NCI-H510A (cell line): ENCODE measurements around the gene AKAP5.

Source experiments
- DNase-seq: peaks from one replicate; lab custom pipeline; 2025; lab: John Stamatoyannopoulos, UW

AKAP5 gene

DNA sequence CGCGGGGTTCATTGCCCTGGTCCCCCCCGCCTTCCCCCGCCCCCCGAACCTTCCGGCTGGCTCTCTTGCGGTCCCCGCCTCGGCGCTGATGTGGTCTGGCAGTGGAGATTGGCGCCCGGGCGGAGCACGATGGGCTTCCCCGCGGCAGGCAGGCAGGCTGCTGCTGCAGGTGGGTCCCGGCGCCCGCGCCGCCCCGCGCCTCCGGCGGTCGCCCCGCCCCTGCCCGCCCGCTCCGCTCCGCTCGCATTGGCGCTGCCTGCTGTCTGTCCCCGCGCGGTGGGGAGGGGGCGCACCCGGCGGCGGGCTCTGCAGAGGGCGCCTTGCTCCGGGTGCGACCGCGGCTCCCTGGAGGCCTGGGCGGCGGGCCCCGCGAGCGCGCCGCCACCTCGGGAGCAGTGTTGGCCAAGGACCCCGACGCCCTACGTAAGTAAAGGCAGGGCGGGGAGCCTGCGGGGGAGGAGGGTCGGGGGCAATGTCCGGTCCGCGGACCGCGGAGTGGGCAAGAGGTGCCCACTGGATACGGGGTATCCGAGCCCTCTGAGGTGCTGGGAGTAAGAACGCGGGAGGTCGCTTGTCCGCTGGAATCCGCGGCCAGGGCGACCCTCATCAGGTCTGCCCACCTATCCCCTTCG, at the start of gene AKAP5:
AKAP5 (plus strand) TSS at position 309 of the 632 bp plus-strand sequence. CDS start 2,896 bp downstream, outside the sequence.
- peak; percentile 72 for DNase-seq

DNA sequence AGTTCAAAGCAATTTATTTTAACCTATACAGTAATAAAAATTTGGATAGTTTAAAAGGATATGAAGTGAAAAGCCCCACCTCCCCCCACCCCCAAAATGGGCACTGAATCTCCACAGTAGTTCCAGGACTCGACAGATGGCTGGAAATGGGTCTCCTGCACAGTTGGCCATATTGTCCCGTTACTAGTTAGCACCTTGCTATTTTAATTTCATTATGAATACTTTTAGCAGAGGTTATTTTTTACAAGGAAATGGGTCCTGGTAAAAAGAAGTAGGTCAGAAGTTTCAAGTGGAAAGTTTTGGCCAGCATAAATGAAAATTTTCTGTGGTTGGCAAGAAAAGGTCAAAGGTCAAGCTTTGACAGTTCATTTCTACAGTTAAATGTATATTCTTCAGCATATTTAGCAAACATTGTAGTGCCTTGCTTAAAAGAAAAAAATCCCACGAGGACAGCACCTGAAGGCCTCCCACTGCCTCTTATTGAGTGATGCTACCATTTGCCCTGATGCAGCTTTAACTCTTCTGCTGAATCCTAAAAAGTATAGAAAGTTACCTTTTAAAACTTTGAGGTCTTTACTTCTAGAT, 48.9 kb upstream of the AKAP5 start:
- DNase-seq: no peak

GRCh38 chr14:64417055-64417770, 48.1 kb upstream of the AKAP5 start:
- DNase-seq: no peak

DNA sequence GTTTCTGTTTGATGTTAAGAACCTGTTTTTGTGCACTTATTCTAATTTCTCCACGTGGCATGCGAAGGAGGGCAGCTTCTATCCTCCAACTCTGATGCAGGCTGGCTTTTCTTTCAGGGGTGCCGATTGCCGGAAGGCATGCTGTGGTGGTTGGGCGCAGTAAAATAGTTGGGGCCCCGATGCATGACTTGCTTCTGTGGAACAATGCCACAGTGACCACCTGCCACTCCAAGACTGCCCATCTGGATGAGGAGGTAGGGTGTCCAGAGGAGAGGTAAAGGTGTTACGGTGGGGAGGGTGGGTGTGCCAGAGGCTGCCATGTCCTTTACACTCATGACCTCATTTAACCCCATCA, 47.6 kb upstream of the AKAP5 start:
- no peak for DNase-seq

DNA sequence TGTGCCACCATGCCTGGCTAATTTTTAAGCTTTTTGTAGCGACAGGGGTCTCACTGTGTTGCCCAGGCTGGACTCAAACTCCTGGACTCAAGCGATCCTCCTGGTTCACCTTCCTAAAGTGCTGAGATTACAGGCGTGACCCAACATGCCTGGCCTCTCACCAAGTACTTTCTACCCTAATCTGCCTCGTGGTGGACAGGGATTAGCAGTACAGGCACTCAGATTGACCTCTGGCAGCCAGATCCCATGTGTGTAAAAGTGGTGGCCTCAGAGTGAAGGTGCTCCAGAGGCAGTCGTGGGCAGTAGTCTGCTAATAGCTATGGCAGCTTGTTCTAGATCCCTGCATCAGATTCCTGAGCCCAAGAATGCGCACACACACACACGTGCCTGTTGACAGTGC, 46.3 kb upstream of the AKAP5 start:
- DNase-seq: no peak

DNA sequence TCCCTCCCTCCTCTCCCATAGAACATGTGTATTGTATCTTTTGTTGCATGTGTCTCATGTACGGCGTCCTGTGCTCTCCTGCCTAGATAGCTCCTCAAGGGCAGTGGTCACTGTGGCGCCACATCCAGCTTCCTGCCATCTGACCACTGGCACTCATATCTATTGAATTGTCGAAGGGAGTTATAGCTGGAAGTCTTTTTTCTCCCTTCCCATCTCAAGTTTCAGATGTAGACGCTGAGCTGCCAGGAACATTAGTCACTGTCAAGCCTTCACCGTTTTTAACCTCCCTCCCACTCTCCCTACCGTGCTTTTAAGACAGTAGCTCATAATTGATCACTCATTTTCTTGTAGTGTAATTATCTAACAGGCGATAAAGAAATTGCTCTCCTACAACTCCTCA, 44.1 kb upstream of the AKAP5 start:
- no peak for DNase-seq

GRCh38 chr14:64422005-64422404, 43.3 kb upstream of the AKAP5 start:
- no peak for DNase-seq

DNA sequence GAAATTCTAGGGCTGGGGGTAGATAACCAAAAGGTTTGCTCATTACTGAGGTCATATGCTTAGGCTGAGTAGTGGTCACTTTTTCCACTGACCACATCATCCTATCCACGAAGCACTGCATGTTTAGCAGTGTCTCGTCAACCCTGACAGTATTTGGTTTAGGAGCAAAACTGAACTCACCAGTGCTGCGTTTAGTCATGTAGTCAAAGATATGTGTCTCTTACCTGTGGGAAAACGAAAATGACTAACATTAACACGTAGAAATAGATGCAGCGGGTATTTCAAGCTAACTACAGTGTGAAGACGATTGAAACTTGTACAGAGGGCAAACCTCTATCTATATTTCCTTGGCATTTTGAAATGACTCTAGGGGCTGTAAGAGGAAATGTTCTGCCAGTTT, 42.5 kb upstream of the AKAP5 start:
- no peak for DNase-seq

DNA sequence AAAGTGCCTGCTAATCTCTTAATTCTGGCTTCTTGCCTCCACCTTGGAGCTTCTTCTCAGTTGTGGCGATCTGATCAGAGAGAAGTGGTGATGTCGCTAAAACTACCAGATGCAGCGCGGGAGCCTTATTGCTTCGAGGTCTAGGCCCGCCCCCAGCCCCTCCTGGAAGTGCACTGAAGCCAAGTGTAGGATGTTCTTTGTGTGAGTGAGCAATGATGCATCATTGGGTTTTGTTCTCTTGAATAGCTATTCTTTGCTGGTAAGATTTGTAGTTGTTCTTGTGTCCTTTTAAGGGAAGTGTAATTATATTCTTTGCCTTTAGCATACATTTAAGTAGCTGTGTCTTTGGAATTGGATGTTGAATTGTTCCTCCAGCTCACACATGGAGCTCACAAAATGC, 41.3 kb upstream of the AKAP5 start:
- no peak for DNase-seq

- DNase-seq: no peak
These were observed 30.8 kb upstream of the AKAP5 start for GRCh38 chr14:64434528-64434927.

DNA sequence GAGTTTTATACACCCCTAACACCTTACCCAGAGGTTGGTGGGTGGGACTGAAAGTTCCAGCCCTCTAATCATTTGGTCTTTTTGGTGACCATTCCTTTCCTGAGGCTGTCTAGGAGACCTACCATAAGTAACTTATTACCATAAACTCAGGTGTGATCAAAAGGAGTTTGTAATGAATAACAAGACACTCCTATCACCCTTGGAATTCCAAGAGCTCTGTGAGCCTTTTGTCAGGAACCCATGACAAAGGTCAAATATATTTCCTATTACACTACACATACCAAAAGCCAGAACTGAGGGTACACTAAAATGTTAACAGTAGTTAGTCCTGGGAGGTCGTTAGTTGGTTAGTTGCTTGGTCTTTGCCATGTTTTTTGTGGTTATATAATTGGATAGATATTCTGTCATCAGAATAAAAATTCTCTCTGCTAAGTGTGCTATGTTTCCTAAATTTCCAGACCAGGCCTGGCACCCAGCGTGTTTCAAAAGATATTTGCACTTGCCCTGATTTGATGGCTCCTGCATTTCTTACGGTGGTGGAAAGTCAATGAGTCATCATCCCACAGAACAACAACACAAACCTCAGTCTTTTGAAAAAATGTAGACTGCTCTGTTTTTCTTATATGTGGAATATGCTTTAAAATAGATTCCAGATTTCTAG, 27.0 kb upstream of the AKAP5 start:
- no peak for DNase-seq

- no peak for DNase-seq
These were observed 26.2 kb upstream of the AKAP5 start for GRCh38 chr14:64439141-64439540.

DNA sequence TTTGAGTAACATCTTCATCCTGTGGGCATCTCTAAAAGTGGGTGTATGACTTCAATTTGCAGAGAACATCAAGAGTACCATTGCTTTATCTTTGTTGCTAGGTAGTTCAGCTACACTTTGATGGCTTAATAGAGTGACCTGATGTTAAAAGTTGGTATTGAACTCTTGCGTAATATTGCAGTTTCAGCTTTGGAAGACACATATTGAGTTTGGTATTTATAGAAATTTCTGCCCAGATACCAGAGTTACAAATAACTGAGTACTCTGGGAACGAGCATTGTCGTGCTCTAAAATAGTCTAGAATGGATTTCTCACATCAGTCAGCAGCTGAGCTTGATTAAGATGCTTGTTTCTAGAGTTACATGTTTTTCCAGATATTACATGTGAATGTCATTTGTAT, 24.8 kb upstream of the AKAP5 start:
- DNase-seq: no peak

DNA sequence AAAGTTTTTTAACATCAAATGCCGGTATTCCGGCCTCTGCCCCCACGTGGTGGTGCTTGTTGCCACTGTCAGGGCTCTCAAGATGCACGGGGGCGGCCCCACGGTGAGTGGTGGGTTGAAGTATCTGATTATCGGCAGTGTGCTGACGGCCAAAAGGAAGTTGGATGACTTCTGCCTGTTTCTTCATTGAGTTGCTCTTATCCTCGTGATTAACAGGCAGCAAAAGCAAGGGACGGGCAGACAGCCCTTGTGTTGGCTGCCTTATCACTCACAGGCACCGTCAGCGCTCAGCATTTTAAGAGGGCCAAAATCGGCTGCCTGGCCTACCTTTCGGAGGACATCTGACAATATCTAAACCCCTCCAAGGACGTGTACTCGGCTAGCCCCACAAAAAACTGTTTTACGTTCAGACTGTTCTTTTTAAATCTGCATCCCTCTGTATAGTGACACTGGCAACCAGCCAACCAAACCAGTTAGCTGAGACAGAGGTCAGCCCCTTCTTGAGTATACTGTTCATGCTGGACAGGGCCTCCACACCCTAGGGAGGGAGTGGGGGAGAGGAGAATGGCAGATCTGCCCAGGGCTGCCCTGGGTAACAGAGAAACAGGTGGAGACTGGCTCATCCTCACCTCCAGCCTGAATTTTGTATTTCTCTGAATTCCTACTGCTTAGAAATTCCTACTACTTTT, 22.9 kb upstream of the AKAP5 start:
- no peak for DNase-seq

GRCh38 chr14:64444140-64444539, 21.2 kb upstream of the AKAP5 start:
- no peak for DNase-seq

DNA sequence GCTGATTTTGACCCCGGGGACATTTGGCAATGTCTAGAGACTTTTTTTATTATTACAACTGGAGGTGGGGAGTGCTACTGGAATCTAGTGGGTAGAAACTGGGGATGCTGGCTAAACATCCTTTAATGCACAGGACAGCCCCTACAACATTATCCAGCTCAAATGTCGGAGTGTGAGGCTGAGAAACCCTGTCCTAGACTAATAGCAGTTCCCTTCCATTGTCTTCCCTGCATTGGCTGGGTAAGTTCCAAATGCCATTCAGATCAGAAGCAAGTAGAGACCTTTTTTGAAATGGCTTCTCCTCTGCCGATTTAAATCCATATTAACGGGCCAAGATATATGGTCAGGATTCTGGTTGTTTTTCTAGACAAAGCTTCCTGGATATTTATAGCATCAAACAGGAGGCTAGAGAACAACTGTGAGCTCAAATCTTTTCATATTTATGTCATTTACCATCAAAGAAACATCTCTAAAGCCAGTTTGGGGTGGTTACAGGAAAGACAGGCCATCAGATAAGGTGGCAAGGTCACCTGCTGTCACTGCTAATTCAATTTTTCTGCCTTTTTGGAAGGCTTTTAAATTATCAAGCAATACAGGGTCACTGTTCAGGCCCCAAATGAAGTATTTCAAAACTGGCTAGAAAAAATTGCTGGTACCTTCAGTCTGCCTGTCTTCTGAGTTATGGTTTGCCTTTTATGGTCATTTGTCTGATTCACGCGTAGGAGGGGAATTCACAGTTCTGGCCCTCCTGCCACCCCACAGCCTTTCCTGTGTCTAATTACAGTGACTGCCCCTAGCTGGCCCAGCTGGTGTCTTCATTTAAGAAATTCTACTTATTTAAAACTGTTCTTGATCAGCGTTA, 20.1 kb upstream of the AKAP5 start:
- no peak for DNase-seq

- DNase-seq: no peak
These were observed 17.2 kb upstream of the AKAP5 start for GRCh38 chr14:64447876-64448670.

GRCh38 chr14:64450255-64450654, 15.0 kb upstream of the AKAP5 start:
- DNase-seq: no peak

GRCh38 chr14:64454671-64455070, 10.6 kb upstream of the AKAP5 start:
- no peak for DNase-seq

DNA sequence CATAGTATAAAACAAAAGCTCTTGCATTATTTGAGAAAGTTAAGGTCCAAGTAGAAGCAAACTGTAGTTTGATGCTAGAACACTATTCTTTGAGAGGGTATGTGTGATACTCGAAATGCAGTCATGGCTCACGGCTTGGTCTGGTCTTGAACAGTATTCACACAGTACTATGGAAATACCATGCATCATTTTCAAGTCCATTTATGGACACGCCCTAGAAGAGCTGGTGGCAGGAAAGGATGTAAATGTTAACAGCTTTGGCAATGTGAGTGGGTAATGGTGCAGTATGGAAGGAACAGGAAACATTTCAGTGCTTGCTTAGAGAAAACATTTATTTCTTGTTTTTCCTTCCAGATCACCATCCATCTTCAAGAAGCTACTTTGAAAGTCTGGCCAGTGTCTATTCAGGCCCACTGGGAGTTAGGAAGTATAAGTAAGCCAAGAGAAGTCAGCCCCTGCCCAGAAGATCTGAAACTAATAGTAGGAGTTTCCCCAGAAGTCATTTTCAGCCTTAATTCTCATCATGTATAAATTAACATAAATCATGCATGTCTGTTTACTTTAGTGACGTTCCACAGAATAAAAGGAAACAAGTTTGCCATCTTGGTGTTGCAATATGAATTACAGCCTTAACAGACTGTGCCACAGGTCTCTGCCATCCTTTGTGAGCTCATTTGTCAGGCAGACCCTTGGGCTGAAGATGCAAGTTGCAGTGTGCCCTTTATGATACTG, 5.7 kb upstream of the AKAP5 start:
- DNase-seq: no peak
